Activated naive CD4-positive, alpha-beta T cell treated with anti-CD3 and anti-CD28 coated beads, Interleukin-2, amount 50 U/mL, for 72 hours (primary cell): Measurements from ENCODE around the gene RAD51B. TPM values are rescaled to one million over a fixed set of nuclear protein-coding genes. Genes with fewer than 3 reads are reported as not detected.
"Not testable (repeated sequence)": the region's sequence is repeated elsewhere in the genome, so short reads cannot be mapped to it uniquely, and the experiment has no call there.

Experiments used
- ATAC-seq, 2 donors: fragments of 150-1000 bp; cut with Tn5 transposase; 2 replicates each; pipeline ENCODE4 v1.10.0; 2021; ENCODE audit warnings: mild to moderate bottlenecking in 2 of 2, moderate library complexity in 2 of 2
- DNase-seq, 2 donors: peaks; one replicate each; pipeline ENCODE4 v3.0.0; 2021 to 2022; ENCODE audit warnings: low spot score in 2 of 2
- H3K27ac Mint-ChIP-seq, 2 donors: one replicate each; pipeline ENCODE4 v1.8.0; 2022; ENCODE audit warnings: mild to moderate bottlenecking in 2 of 2, mixed read lengths in 2 of 2
- H3K36me3 Mint-ChIP-seq, 2 donors: one replicate each; pipeline ENCODE4 v1.8.0; 2022; ENCODE audit warnings: mixed read lengths in 2 of 2
- H3K9me3 Mint-ChIP-seq, 2 donors: one replicate each; pipeline ENCODE4 v1.8.0; 2022; ENCODE audit warnings: mixed read lengths in 2 of 2
- total RNA-seq, 2 donors: library from RNA; stranded (reverse); gene quantifications; one replicate each; pipeline ENCODE4 v1.2.3, GENCODE V29; 2022

Gene RAD51B
- total RNA-seq, 2 donors from 2014 or later: 36.5 to 53.0 TPM

GRCh38 chr14:68274725-68275124 lies 455.1 kb downstream of the RAD51B start:
- no peak for ATAC-seq
- H3K27ac Mint-ChIP-seq: no peak overlapping the region
- peaks cover 0 to 1% of the 10 kb centered on the region in 2 donors for H3K36me3 Mint-ChIP-seq

GRCh38 chr14:68278576-68279436 lies 459.2 kb downstream of the RAD51B start:
- ATAC-seq: no peak
- no peak for DNase-seq
- Mint-ChIP-seq H3K36me3 (no peaks in the 10 kb centered on the region), H3K27ac (no peak overlapping the region), H3K9me3 (no peaks in the 10 kb centered on the region)

More at GRCh38 chr14:68274725-68275124, 455.1 kb downstream of the RAD51B start:
- H3K9me3 Mint-ChIP-seq: no peaks in the 10 kb centered on the region
- DNase-seq: no peak

GRCh38 chr14:68279437-68279720 lies 459.8 kb downstream of the RAD51B start:
- Mint-ChIP-seq H3K27ac (no peak overlapping the region), H3K36me3 (no peaks in the 10 kb centered on the region), H3K9me3 (no peaks in the 10 kb centered on the region)
- ATAC-seq (no peak), DNase-seq (no peak)

- DNase-seq (no peak), ATAC-seq (no peak)
- H3K27ac Mint-ChIP-seq: no peak overlapping the region
- no peaks in the 10 kb centered on the region for H3K9me3 Mint-ChIP-seq
- H3K36me3 Mint-ChIP-seq: no peaks in the 10 kb centered on the region
Measured at GRCh38 chr14:68279777-68280233, 460.2 kb downstream of the RAD51B start.

GRCh38 chr14:68281497-68281896 lies 461.9 kb downstream of the RAD51B start:
- Mint-ChIP-seq H3K36me3 (peaks cover 0 to 5% of the 10 kb centered on the region in 2 donors), H3K27ac (no peak overlapping the region), H3K9me3 (no peaks in the 10 kb centered on the region)
- DNase-seq (no peak), ATAC-seq (no peak)

- ATAC-seq: peak; percentile 80 to 86
- peak in 1 of 2 donors; percentile 54 for DNase-seq
Measured at GRCh38 chr14:68282479-68283377, 463.1 kb downstream of the RAD51B start.

GRCh38 chr14:68283378-68284123 lies 464.0 kb downstream of the RAD51B start:
- peaks cover 0 to 5% of the 10 kb centered on the region in 2 donors for H3K36me3 Mint-ChIP-seq
- ATAC-seq (peak; percentile 28 to 50), DNase-seq (peak; percentile 36 to 54)
- H3K27ac Mint-ChIP-seq: peak overlapping the region; percentile 17 to 76
- H3K9me3 Mint-ChIP-seq: no peaks in the 10 kb centered on the region

More at GRCh38 chr14:68282479-68283377, 463.1 kb downstream of the RAD51B start:
- Mint-ChIP-seq H3K9me3 (no peaks in the 10 kb centered on the region), H3K36me3 (peaks cover 0 to 5% of the 10 kb centered on the region in 2 donors), H3K27ac (peak overlapping the region; percentile 76 to 81)

GRCh38 chr14:68284333-68284732 lies 464.8 kb downstream of the RAD51B start:
- peaks cover 0 to 5% of the 10 kb centered on the region in 2 donors for H3K36me3 Mint-ChIP-seq
- no peaks in the 10 kb centered on the region for H3K9me3 Mint-ChIP-seq
- ATAC-seq: no peak
- no peak for DNase-seq
- peak overlapping the region in 1 of 2 donors; percentile 43 for H3K27ac Mint-ChIP-seq

- Mint-ChIP-seq H3K36me3 (peaks cover 0 to 5% of the 10 kb centered on the region in 2 donors), H3K27ac (peak overlapping the region in 1 of 2 donors; percentile 43), H3K9me3 (no peaks in the 10 kb centered on the region)
- DNase-seq (no peak), ATAC-seq (no peak)
Measured at GRCh38 chr14:68284834-68285233, 465.3 kb downstream of the RAD51B start.

GRCh38 chr14:68285421-68286179 lies 466.0 kb downstream of the RAD51B start:
- peak; percentile 63 for ATAC-seq
- DNase-seq: peak; percentile 39 to 68
- peaks cover 0 to 5% of the 10 kb centered on the region in 2 donors for H3K36me3 Mint-ChIP-seq
- peak overlapping the region; percentile 17 to 43 for H3K27ac Mint-ChIP-seq
- no peaks in the 10 kb centered on the region for H3K9me3 Mint-ChIP-seq

- ATAC-seq: no peak
- no peak for DNase-seq
- no peaks in the 10 kb centered on the region for H3K9me3 Mint-ChIP-seq
- no peak overlapping the region for H3K27ac Mint-ChIP-seq
- H3K36me3 Mint-ChIP-seq: peaks cover 0 to 5% of the 10 kb centered on the region in 2 donors
Measured at GRCh38 chr14:68286667-68287066, 467.1 kb downstream of the RAD51B start.

- DNase-seq, H3K9me3 Mint-ChIP-seq, ATAC-seq: not testable (repeated sequence)
Measured at GRCh38 chr14:68289452-68289851, 469.9 kb downstream of the RAD51B start.

GRCh38 chr14:68291820-68292219 lies 472.2 kb downstream of the RAD51B start:
- DNase-seq (no peak), ATAC-seq (no peak)
- H3K27ac Mint-ChIP-seq: peak overlapping the region in 1 of 2 donors; percentile 28
- no peaks in the 10 kb centered on the region for H3K9me3 Mint-ChIP-seq
- no peaks in the 10 kb centered on the region for H3K36me3 Mint-ChIP-seq

More at GRCh38 chr14:68289452-68289851, 469.9 kb downstream of the RAD51B start:
- not testable (repeated sequence) for H3K36me3 Mint-ChIP-seq, H3K27ac Mint-ChIP-seq

- Mint-ChIP-seq H3K36me3 (no peaks in the 10 kb centered on the region), H3K27ac (peak overlapping the region in 1 of 2 donors; percentile 52), H3K9me3 (no peaks in the 10 kb centered on the region)
- DNase-seq: no peak
- peak in 1 of 2 donors; percentile 47 for ATAC-seq
Measured at GRCh38 chr14:68292441-68293215, 473.0 kb downstream of the RAD51B start.

- DNase-seq: no peak
- peak overlapping the region; percentile 52 to 67 for H3K27ac Mint-ChIP-seq
- peaks cover 0 to 5% of the 10 kb centered on the region in 2 donors for H3K9me3 Mint-ChIP-seq
- ATAC-seq: peak in 1 of 2 donors; percentile 52
- peaks cover 0 to 6% of the 10 kb centered on the region in 2 donors for H3K36me3 Mint-ChIP-seq
Measured at GRCh38 chr14:68293404-68293803, 473.8 kb downstream of the RAD51B start.
